GM21381 (cell line): Measurements from ENCODE around the gene TNS3.

ENCODE experiments used
- ATAC-seq: cut with Tn5 transposase; IDR thresholded peaks from one replicate; pipeline ENCODE4 v1.9.1; 2021; ENCODE audit warnings: mild to moderate bottlenecking, moderate library complexity; ENCODE audit not compliant: unreplicated experiment

Gene TNS3

GRCh38 chr7:47247132-47247531 lies 334.8 kb downstream of the TNS3 start:
- no peak for ATAC-seq

GRCh38 chr7:47244692-47245091 lies 337.2 kb downstream of the TNS3 start:
- no peak for ATAC-seq

GRCh38 chr7:47241112-47242065 lies 340.5 kb downstream of the TNS3 start:
- no peak for ATAC-seq

- no peak for ATAC-seq
Measured at GRCh38 chr7:47239931-47240421, 341.9 kb downstream of the TNS3 start.

GRCh38 chr7:47239034-47239433 lies 342.9 kb downstream of the TNS3 start:
- ATAC-seq = no peak

GRCh38 chr7:47236480-47237129 lies 345.3 kb downstream of the TNS3 start:
- ATAC-seq = no peak

- ATAC-seq = no peak
Measured at GRCh38 chr7:47233996-47234395, 347.9 kb downstream of the TNS3 start.

GRCh38 chr7:47232751-47233412 lies 349.0 kb downstream of the TNS3 start:
- no peak for ATAC-seq

- ATAC-seq = no peak
Measured at GRCh38 chr7:47231627-47232026, 350.3 kb downstream of the TNS3 start.

GRCh38 chr7:47231032-47231431 lies 350.9 kb downstream of the TNS3 start:
- no peak for ATAC-seq

GRCh38 chr7:47228386-47229014 lies 353.4 kb downstream of the TNS3 start:
- no peak for ATAC-seq

GRCh38 chr7:47227762-47228177 lies 354.1 kb downstream of the TNS3 start:
- peak; percentile 78 for ATAC-seq

GRCh38 chr7:47226696-47227095 lies 355.2 kb downstream of the TNS3 start:
- ATAC-seq = no peak

- peak; percentile 46 for ATAC-seq
Measured at GRCh38 chr7:47225387-47226131, 356.4 kb downstream of the TNS3 start.
